Natural killer cell treated with Interleukin-12 subunit alpha and Interleukin-12 subunit beta and Interleukin-15 and Interleukin-18, amount 100 ng/mL, for 72 hours (primary cell): ENCODE measurements around the gene ADAM8. TPM values are rescaled to one million over a fixed set of nuclear protein-coding genes. Genes with fewer than 3 reads are reported as not detected.
A peak's percentile ranks its signal among the peaks of the same experiment; 100 is the strongest.
"Not testable (repeated sequence)": the region's sequence is repeated elsewhere in the genome, so short reads cannot be mapped to it uniquely, and the experiment has no call there.

Experiments used
- ATAC-seq, 2 donors: fragments of 150-1000 bp; cut with Tn5 transposase in 1 of 2; sonication (Bioruptor Pico), chemical (Tn5 transposase) in 1 of 2; 2 replicates each; pipeline ENCODE4 v1.10.0; 2021
- DNase-seq: peaks from one replicate; pipeline ENCODE4 v3.0.0; 2022; ENCODE audit warnings: low spot score
- H3K27ac Mint-ChIP-seq, 2 donors: 1 replicate in 1 of 2; 2 replicates in 1 of 2; pipeline ENCODE4 v1.8.0; 2022; ENCODE audit warnings: mixed read lengths in 2 of 2, mild to moderate bottlenecking in 1 of 2, moderate library complexity in 1 of 2
- H3K27me3 Mint-ChIP-seq, 2 donors: 1 replicate in 1 of 2; 2 replicates in 1 of 2; pipeline ENCODE4 v1.8.0; 2022; ENCODE audit warnings: mixed read lengths in 2 of 2
- H3K36me3 Mint-ChIP-seq: one replicate; pipeline ENCODE4 v1.8.0; 2022; ENCODE audit warnings: mixed read lengths
- H3K4me1 Mint-ChIP-seq, 2 donors: 1 replicate in 1 of 2; 2 replicates in 1 of 2; pipeline ENCODE4 v1.8.0; 2022; ENCODE audit warnings: low read depth in 2 of 2, mixed read lengths in 2 of 2, mild to moderate bottlenecking in 1 of 2
- H3K4me3 Mint-ChIP-seq: one replicate; pipeline ENCODE4 v1.8.0; 2022; ENCODE audit warnings: mixed read lengths
- H3K9me3 Mint-ChIP-seq: 2 replicates; pipeline ENCODE4 v1.8.0; 2022; ENCODE audit warnings: mixed read lengths
- total RNA-seq, 2 donors: library from RNA; stranded (reverse); gene quantifications; one replicate each; pipeline ENCODE4 v1.2.3, GENCODE V29; 2022

The ADAM8 gene
- total RNA-seq, 2 donors from 2014 or later: 202 to 211 TPM

DNA sequence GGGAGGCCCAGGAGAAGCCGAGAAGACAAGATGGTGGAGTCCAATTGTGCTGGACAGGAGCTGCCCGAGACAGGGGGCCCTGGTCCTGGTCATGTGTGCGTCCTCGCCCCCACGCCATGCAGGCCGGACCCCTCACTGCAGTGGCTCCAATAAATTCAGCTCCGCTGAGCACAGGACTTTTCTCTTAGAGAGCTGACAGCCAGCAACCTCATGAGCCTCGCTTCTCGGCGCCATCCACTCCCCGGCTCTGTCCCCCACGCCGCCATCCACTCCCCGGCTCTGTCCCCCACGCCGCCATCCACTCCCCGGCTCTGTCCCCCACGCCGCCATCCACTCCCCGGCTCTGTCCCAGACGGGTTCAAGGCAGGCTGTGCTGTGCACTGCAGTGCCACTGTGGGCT lies 49.4 kb downstream of the ADAM8 start:
- DNase-seq (no peak), ATAC-seq (no peak)
- no peaks in the 10 kb centered on the region for H3K9me3 Mint-ChIP-seq
- H3K27me3 Mint-ChIP-seq: peaks cover 15 to 29% of the 10 kb centered on the region in 2 donors
- no peak overlapping the region for H3K4me3 Mint-ChIP-seq
- no peak overlapping the region for H3K27ac Mint-ChIP-seq
- no peaks in the 10 kb centered on the region for H3K36me3 Mint-ChIP-seq
- H3K4me1 Mint-ChIP-seq: peaks cover 0 to 9% of the 10 kb centered on the region in 2 donors

- DNase-seq (no peak), ATAC-seq (no peak)
- H3K27me3 Mint-ChIP-seq: peaks cover 16 to 25% of the 10 kb centered on the region in 2 donors
Observed at GRCh38 chr10:133226251-133226808, 50.3 kb downstream of the ADAM8 start.

DNA sequence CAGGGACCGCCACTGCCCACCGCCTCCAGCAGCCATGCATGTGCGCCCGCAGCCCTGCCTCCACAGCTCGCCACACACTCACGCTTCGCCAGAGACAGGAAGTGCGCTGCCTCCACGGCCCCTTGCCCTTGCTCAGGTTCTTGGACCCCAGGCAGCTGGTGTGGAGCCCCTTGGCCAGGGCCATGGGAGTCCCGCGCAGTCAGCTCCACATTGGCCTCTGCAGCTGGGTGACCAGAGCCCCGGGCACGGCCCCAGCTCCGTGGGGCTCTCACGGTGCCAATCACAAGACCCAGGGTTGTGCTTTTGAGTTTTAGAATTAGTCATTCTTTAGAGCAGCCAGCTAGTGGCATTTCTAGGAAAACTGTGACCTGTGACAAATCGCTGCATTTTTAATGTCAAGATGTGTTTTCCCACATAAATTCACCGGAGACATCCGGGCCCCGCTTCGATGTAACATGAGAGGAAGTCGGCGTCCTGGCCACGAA lies 50.9 kb downstream of the ADAM8 start:
- Mint-ChIP-seq H3K27me3 (peaks cover 22 to 31% of the 10 kb centered on the region in 2 donors), H3K9me3 (no peaks in the 10 kb centered on the region), H3K4me1 (peaks cover 0 to 9% of the 10 kb centered on the region in 2 donors), H3K4me3 (no peak overlapping the region), H3K36me3 (no peaks in the 10 kb centered on the region), H3K27ac (no peak overlapping the region)
- DNase-seq: no peak
- ATAC-seq: peak; percentile 27 to 46

More at GRCh38 chr10:133226251-133226808, 50.3 kb downstream of the ADAM8 start:
- Mint-ChIP-seq H3K27ac (no peak overlapping the region), H3K36me3 (no peaks in the 10 kb centered on the region), H3K4me3 (no peak overlapping the region), H3K9me3 (no peaks in the 10 kb centered on the region), H3K4me1 (peaks cover 0 to 9% of the 10 kb centered on the region in 2 donors)

GRCh38 chr10:133224756-133225372 lies 51.8 kb downstream of the ADAM8 start:
- H3K27ac Mint-ChIP-seq: no peak overlapping the region
- ATAC-seq (peak in 1 of 2 donors; percentile 8), DNase-seq (no peak)
- no peaks in the 10 kb centered on the region for H3K36me3 Mint-ChIP-seq
- peaks cover 0 to 9% of the 10 kb centered on the region in 2 donors for H3K4me1 Mint-ChIP-seq
- H3K4me3 Mint-ChIP-seq: no peak overlapping the region
- H3K9me3 Mint-ChIP-seq: no peaks in the 10 kb centered on the region
- H3K27me3 Mint-ChIP-seq: peaks cover 24 to 31% of the 10 kb centered on the region in 2 donors

DNA sequence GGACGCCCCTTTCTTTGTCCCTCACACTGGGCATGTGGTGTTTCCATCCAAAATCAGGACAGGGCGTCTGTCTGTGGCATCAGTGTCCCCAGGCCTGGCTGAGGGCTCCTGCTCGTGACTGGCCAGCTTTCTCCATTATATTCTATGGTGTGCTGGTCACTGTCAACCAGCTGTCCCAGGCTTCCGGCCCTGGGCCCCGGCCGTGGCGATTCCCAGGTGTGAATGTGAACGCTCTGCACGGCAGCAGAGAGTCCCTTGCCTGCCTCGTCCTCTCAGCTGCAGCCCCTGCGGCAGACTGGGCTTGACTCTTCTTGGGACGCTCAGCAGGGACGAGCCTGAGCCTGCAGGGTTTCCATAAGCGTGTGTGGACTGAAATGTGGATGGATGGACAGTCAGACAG lies 52.6 kb downstream of the ADAM8 start:
- Mint-ChIP-seq H3K27me3 (peaks cover 19 to 27% of the 10 kb centered on the region in 2 donors), H3K36me3 (no peaks in the 10 kb centered on the region), H3K4me1 (peaks cover 0 to 5% of the 10 kb centered on the region in 2 donors), H3K9me3 (no peaks in the 10 kb centered on the region), H3K4me3 (no peak overlapping the region), H3K27ac (no peak overlapping the region)
- ATAC-seq (no peak), DNase-seq (no peak)

- not testable (repeated sequence) for H3K9me3 Mint-ChIP-seq, H3K4me1 Mint-ChIP-seq, H3K4me3 Mint-ChIP-seq, DNase-seq, H3K27ac Mint-ChIP-seq, H3K36me3 Mint-ChIP-seq, ATAC-seq
- H3K27me3 Mint-ChIP-seq: peaks cover 8 to 15% of the 10 kb centered on the region in 2 donors
Observed at GRCh38 chr10:133221756-133222155, 54.9 kb downstream of the ADAM8 start.

DNA sequence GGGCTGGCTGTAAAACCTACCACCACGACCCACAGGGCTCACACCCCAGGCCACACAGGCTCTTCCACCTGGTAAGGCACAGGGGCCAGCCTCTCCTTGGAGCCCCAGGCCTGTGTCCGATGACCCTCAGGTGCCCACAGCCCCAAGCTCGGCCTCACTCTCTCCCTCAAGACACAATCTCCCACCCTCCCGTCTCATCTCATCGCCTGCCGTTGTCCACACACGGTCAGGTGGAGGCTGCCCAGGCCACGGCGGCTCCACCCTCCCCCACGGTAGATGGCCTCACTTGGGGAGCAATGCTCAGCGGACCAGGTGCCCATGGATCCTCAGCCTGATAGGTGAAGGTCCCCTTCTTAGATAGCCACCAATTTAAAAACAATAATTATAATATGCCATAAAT lies 55.3 kb downstream of the ADAM8 start:
- DNase-seq (no peak), ATAC-seq (peak; percentile 15 to 16)
- H3K27ac Mint-ChIP-seq: no peak overlapping the region
- H3K4me1 Mint-ChIP-seq: peaks cover 0 to 2% of the 10 kb centered on the region in 2 donors
- H3K36me3 Mint-ChIP-seq: no peaks in the 10 kb centered on the region
- no peaks in the 10 kb centered on the region for H3K9me3 Mint-ChIP-seq
- H3K4me3 Mint-ChIP-seq: no peak overlapping the region
- H3K27me3 Mint-ChIP-seq: peaks cover 8 to 10% of the 10 kb centered on the region in 2 donors

GRCh38 chr10:133219782-133220181 lies 56.9 kb downstream of the ADAM8 start:
- Mint-ChIP-seq H3K4me3 (no peak overlapping the region), H3K27ac (no peak overlapping the region), H3K27me3 (peaks cover 8 to 10% of the 10 kb centered on the region in 2 donors), H3K4me1 (no peaks in the 10 kb centered on the region), H3K36me3 (no peaks in the 10 kb centered on the region), H3K9me3 (no peaks in the 10 kb centered on the region)
- ATAC-seq (no peak), DNase-seq (no peak)

- DNase-seq (no peak), ATAC-seq (no peak)
- no peak overlapping the region for H3K27ac Mint-ChIP-seq
- no peaks in the 10 kb centered on the region for H3K36me3 Mint-ChIP-seq
- peaks cover 8 to 10% of the 10 kb centered on the region in 2 donors for H3K27me3 Mint-ChIP-seq
- H3K9me3 Mint-ChIP-seq: no peaks in the 10 kb centered on the region
- H3K4me3 Mint-ChIP-seq: no peak overlapping the region
- no peaks in the 10 kb centered on the region for H3K4me1 Mint-ChIP-seq
Observed at GRCh38 chr10:133218891-133219290, 57.8 kb downstream of the ADAM8 start.

GRCh38 chr10:133217800-133218589 lies 58.7 kb downstream of the ADAM8 start:
- DNase-seq (no peak), ATAC-seq (peak in 1 of 2 donors; percentile 10)
- H3K27ac Mint-ChIP-seq: no peak overlapping the region
- H3K4me1 Mint-ChIP-seq: no peaks in the 10 kb centered on the region
- no peaks in the 10 kb centered on the region for H3K9me3 Mint-ChIP-seq
- H3K4me3 Mint-ChIP-seq: no peak overlapping the region
- H3K27me3 Mint-ChIP-seq: peaks cover 8 to 9% of the 10 kb centered on the region in 2 donors
- no peaks in the 10 kb centered on the region for H3K36me3 Mint-ChIP-seq

DNA sequence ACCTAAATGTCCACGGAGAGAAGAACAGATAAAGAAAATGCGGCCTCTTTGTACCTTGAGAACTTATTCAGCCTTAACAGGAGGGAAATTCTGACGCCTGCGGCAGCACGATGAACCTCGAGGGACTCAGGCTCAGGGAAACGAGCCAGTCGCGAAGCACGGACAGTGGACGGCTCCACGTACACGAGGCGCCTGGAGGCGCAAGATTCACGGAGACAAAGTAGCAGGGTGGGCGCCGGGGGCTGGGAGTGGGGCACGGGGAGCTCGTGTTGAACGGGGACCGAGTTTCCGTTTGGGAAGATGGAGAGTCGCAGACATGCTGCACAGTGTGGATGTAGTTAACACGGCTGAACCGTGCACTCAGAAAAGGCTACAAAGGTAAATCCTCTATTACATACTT lies 59.9 kb downstream of the ADAM8 start:
- Mint-ChIP-seq H3K36me3 (no peaks in the 10 kb centered on the region), H3K27ac (no peak overlapping the region), H3K4me1 (peaks cover 0 to 3% of the 10 kb centered on the region in 2 donors), H3K4me3 (no peak overlapping the region), H3K27me3 (peaks cover 8 to 9% of the 10 kb centered on the region in 2 donors), H3K9me3 (no peaks in the 10 kb centered on the region)
- DNase-seq (no peak), ATAC-seq (no peak)

- ATAC-seq: no peak
- no peak overlapping the region for H3K27ac Mint-ChIP-seq
- no peaks in the 10 kb centered on the region for H3K36me3 Mint-ChIP-seq
- no peaks in the 10 kb centered on the region for H3K9me3 Mint-ChIP-seq
- no peak for DNase-seq
- H3K4me3 Mint-ChIP-seq: no peak overlapping the region
- H3K4me1 Mint-ChIP-seq: peaks cover 0 to 3% of the 10 kb centered on the region in 2 donors
- H3K27me3 Mint-ChIP-seq: no peaks in the 10 kb centered on the region
Observed at GRCh38 chr10:133215586-133215985, 61.1 kb downstream of the ADAM8 start.

- Mint-ChIP-seq H3K4me1 (peaks cover 0 to 3% of the 10 kb centered on the region in 2 donors), H3K27me3 (no peaks in the 10 kb centered on the region), H3K9me3 (no peaks in the 10 kb centered on the region), H3K27ac (no peak overlapping the region), H3K4me3 (no peak overlapping the region), H3K36me3 (no peaks in the 10 kb centered on the region)
- DNase-seq (no peak), ATAC-seq (peak in 1 of 2 donors; percentile 23)
Observed at GRCh38 chr10:133214468-133215410, 61.9 kb downstream of the ADAM8 start.
